C4-2B (cell line): ENCODE results near the gene OARD1.

Source experiments
- ZFX ChIP-seq: fragments of 450-650 bp; IDR thresholded peaks from 2 replicates; pipeline ENCODE4 v1.6.1; 2017
- TF ChIP-seq, protein P1 (sequence below): fragments of 450-650 bp; conservative IDR thresholded peaks from 2 replicates; pipeline ENCODE4 v1.5.1; 2017; ENCODE audit warnings: mild to moderate bottlenecking

DNA sequence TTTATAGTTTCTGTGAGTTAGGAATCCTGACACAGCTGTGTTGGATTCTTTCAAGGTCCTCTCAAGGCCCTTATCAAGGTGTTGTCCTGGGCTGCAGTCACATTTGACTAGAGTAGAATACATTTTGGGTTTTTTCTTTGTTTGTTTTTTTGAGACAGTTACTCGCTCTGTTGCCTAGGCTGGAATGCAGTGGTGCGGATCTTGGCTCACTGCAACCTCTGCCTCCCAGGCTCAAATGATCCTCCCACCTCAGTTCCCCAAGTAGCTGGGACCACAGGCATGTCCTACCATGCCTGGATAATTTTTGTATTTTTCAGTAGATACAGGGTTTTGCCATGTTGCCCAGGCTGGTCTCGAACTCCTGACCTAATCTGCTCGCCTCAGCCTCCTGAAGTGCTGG is 16.3 kb upstream of the OARD1 start:
- TF ChIP-seq, protein P1, sequence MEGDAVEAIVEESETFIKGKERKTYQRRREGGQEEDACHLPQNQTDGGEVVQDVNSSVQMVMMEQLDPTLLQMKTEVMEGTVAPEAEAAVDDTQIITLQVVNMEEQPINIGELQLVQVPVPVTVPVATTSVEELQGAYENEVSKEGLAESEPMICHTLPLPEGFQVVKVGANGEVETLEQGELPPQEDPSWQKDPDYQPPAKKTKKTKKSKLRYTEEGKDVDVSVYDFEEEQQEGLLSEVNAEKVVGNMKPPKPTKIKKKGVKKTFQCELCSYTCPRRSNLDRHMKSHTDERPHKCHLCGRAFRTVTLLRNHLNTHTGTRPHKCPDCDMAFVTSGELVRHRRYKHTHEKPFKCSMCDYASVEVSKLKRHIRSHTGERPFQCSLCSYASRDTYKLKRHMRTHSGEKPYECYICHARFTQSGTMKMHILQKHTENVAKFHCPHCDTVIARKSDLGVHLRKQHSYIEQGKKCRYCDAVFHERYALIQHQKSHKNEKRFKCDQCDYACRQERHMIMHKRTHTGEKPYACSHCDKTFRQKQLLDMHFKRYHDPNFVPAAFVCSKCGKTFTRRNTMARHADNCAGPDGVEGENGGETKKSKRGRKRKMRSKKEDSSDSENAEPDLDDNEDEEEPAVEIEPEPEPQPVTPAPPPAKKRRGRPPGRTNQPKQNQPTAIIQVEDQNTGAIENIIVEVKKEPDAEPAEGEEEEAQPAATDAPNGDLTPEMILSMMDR, result no peak
- no peak for TF ChIP-seq ZFX
